Type B pancreatic cell (in vitro differentiated cells): ENCODE measurements around the gene GNAS. TPM values are rescaled to one million over a fixed set of nuclear protein-coding genes. Genes with fewer than 3 reads are reported as not detected.
A peak's percentile ranks its signal among the peaks of the same experiment; 100 is the strongest.

Experiments
- DNase-seq: peaks from one replicate; pipeline ENCODE4 v3.0.0; 2021; ENCODE audit warnings: mixed read lengths; ENCODE audit not compliant: unreplicated experiment; ENCODE audit errors: extremely low spot score
- H3K27ac Mint-ChIP-seq: 2 replicates; pipeline ENCODE4 v1.8.0; 2021; ENCODE audit warnings: mild to moderate bottlenecking, mixed read lengths
- H3K27me3 Mint-ChIP-seq: 2 replicates; pipeline ENCODE4 v1.8.0; 2021; ENCODE audit warnings: mixed read lengths
- H3K36me3 Mint-ChIP-seq: 2 replicates; pipeline ENCODE4 v1.8.0; 2021; ENCODE audit warnings: mixed read lengths
- H3K4me1 Mint-ChIP-seq: one replicate; pipeline ENCODE4 v1.8.0; 2021; ENCODE audit warnings: mixed read lengths; ENCODE audit not compliant: unreplicated experiment
- H3K4me3 Mint-ChIP-seq: 2 replicates; pipeline ENCODE4 v1.8.0; 2021; ENCODE audit warnings: mild to moderate bottlenecking, mixed read lengths
- H3K9me3 Mint-ChIP-seq: 2 replicates; pipeline ENCODE4 v1.8.0; 2021; ENCODE audit warnings: mixed read lengths
- CTCF ChIP-seq: fragments of 200-600 bp; sonication (generic); conservative IDR thresholded peaks from 2 replicates; pipeline ENCODE4 v1.5.0; 2021; ENCODE audit warnings: antibody characterized with exemption, mild to moderate bottlenecking
- total RNA-seq: library from RNA; stranded (reverse); gene quantifications from 2 replicates; pipeline ENCODE4 v1.2.1, GENCODE V29; 2021; ENCODE audit warnings: low replicate concordance

Gene GNAS
- total RNA-seq, 1 donor from 2014 or later, result 1,406 TPM

GRCh38 chr20:58889334-58889760, 36.8 kb downstream of the GNAS start:
- Mint-ChIP-seq H3K27ac (peak overlapping the region; percentile 91), H3K27me3 (no peaks in the 10 kb centered on the region), H3K4me3 (peak overlapping the region; percentile 92), H3K4me1 (peaks cover 20% of the 10 kb centered on the region), H3K36me3 (peaks cover 3% of the 10 kb centered on the region), H3K9me3 (no peaks in the 10 kb centered on the region)
- no peak for DNase-seq
- TF ChIP-seq CTCF, result no peak

GRCh38 chr20:58889798-58890517, 37.4 kb downstream of the GNAS start:
- DNase-seq, result no peak
- no peak for TF ChIP-seq CTCF
- peaks cover 8% of the 10 kb centered on the region for H3K36me3 Mint-ChIP-seq
- peaks cover 26% of the 10 kb centered on the region for H3K4me1 Mint-ChIP-seq
- no peaks in the 10 kb centered on the region for H3K27me3 Mint-ChIP-seq
- H3K4me3 Mint-ChIP-seq, result peak overlapping the region; percentile 94
- peak overlapping the region; percentile 93 for H3K27ac Mint-ChIP-seq
- H3K9me3 Mint-ChIP-seq, result no peaks in the 10 kb centered on the region

GRCh38 chr20:58890518-58891085, 38.1 kb downstream of the GNAS start:
- peak; percentile 84 for DNase-seq
- H3K27ac Mint-ChIP-seq, result peak overlapping the region; percentile 93
- peaks cover 14% of the 10 kb centered on the region for H3K36me3 Mint-ChIP-seq
- no peaks in the 10 kb centered on the region for H3K9me3 Mint-ChIP-seq
- H3K27me3 Mint-ChIP-seq, result no peaks in the 10 kb centered on the region
- peaks cover 32% of the 10 kb centered on the region for H3K4me1 Mint-ChIP-seq
- no peak for TF ChIP-seq CTCF
- peak overlapping the region; percentile 93 for H3K4me3 Mint-ChIP-seq

- DNase-seq, result peak; percentile 82
- Mint-ChIP-seq H3K27me3 (no peaks in the 10 kb centered on the region), H3K36me3 (peaks cover 19% of the 10 kb centered on the region), H3K4me3 (peak overlapping the region; percentile 79), H3K4me1 (peaks cover 38% of the 10 kb centered on the region), H3K9me3 (no peaks in the 10 kb centered on the region), H3K27ac (peak overlapping the region; percentile 94)
- no peak for TF ChIP-seq CTCF
These were observed 38.7 kb downstream of the GNAS start for GRCh38 chr20:58891086-58891717.

GRCh38 chr20:58891718-58892140, 39.2 kb downstream of the GNAS start:
- peaks cover 22% of the 10 kb centered on the region for H3K36me3 Mint-ChIP-seq

More at GRCh38 chr20:58891718-58892140, 39.2 kb downstream of the GNAS start:
- DNase-seq, result no peak
- TF ChIP-seq CTCF, result no peak
- Mint-ChIP-seq H3K27ac (peak overlapping the region; percentile 94), H3K4me3 (peak overlapping the region; percentile 97), H3K9me3 (no peaks in the 10 kb centered on the region), H3K27me3 (no peaks in the 10 kb centered on the region), H3K4me1 (peaks cover 43% of the 10 kb centered on the region)
